ENCODE measurements around the gene ASGR2.
"Not testable (repeated sequence)": the region's sequence is repeated elsewhere in the genome, so short reads cannot be mapped to it uniquely, and the experiment has no call there.

Gene ASGR2

GRCh38 chr17:7114241-7114874 lies at the start of gene ASGR2:
TSS of gene ASGR2 (minus strand) at chr17:7114822. CDS start at chr17:7114240, 582 bp downstream.
- DNase-seq (ENCODE audit: low read depth, low spot score), result no peak
- Histone ChIP-seq H3K27me3 (ENCODE audit: control insufficient read depth, insufficient read depth, low read length) (no peaks in the 10 kb centered on the region), H3K4me3 (ENCODE audit: low read length) (no peak within 1 kb of the TSS), H3K9me3 (ENCODE audit: control insufficient read depth, insufficient read depth, low read length) (no peaks in the 10 kb centered on the region), H3K36me3 (ENCODE audit: control insufficient read depth, insufficient read depth, low read length) (no peaks in the 10 kb centered on the region; the same call in 1 of the 2 replicates), H3K4me1 (ENCODE audit: control insufficient read depth, insufficient read depth, low read length) (peaks cover 1% of the 10 kb centered on the region; the same call in 1 of the 2 replicates), H3K27ac (ENCODE audit: low read length) (no peak within 1 kb of the TSS)
- no CpG with 5 or more reads among the region's 14 CpGs for WGBS (ENCODE audit: insufficient coverage, insufficient read length)

DNA sequence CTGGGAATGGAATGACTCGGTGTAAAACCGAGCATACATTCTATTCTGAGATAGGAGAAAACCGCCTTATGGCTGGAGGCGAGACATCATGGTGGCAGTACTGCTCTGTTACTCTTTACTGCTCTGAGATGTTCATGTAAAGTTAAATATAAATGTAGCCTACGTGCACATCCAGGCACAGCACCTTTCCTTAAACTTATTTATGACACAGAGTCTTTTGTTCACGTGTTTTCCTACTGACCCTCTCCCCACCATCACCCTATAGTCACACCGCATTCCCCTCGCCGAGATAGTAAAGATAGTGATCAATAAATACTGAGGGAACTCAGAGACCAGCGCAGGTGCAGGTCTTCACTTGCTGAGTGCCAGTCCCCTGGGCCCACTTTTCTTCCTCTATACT lies 44.9 kb upstream of the ASGR2 start:
- H3K36me3 ChIP-seq (ENCODE audit: control insufficient read depth, insufficient read depth, low read length); H3K27ac ChIP-seq (ENCODE audit: low read length); H3K4me1 ChIP-seq (ENCODE audit: control insufficient read depth, insufficient read depth, low read length); DNase-seq (ENCODE audit: low read depth, low spot score); H3K4me3 ChIP-seq (ENCODE audit: low read length); H3K27me3 ChIP-seq (ENCODE audit: control insufficient read depth, insufficient read depth, low read length); H3K9me3 ChIP-seq (ENCODE audit: control insufficient read depth, insufficient read depth, low read length): not testable (repeated sequence)
- WGBS (ENCODE audit: insufficient coverage, insufficient read length), result no CpG with 5 or more reads among the region's 10 CpGs

DNA sequence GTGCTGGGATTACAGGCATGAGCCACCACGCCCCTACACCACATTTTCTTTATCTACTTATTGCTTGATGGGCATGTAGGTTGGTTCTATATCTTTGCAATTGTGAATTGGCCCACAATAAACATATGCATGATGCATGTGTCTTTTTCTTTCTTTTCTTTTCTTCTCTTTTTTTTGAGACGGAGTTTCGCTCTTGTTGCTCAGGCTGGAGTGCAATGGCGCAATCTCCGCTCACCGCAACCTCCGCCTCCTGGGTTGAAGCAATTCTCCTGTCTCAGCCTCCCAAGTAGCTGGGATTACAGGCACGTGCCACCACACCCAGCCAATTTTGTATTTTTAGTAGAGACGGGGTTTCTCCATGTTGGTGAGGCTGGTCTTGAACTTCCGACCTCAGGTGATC lies 43.8 kb upstream of the ASGR2 start:
- H3K4me3 ChIP-seq (ENCODE audit: low read length); H3K27me3 ChIP-seq (ENCODE audit: control insufficient read depth, insufficient read depth, low read length); H3K36me3 ChIP-seq (ENCODE audit: control insufficient read depth, insufficient read depth, low read length); DNase-seq (ENCODE audit: low read depth, low spot score); H3K4me1 ChIP-seq (ENCODE audit: control insufficient read depth, insufficient read depth, low read length); H3K9me3 ChIP-seq (ENCODE audit: control insufficient read depth, insufficient read depth, low read length); H3K27ac ChIP-seq (ENCODE audit: low read length): not testable (repeated sequence)
- no CpG with 5 or more reads among the region's 10 CpGs for whole genome bisulfite sequencing (ENCODE audit: insufficient coverage, insufficient read length)

DNA sequence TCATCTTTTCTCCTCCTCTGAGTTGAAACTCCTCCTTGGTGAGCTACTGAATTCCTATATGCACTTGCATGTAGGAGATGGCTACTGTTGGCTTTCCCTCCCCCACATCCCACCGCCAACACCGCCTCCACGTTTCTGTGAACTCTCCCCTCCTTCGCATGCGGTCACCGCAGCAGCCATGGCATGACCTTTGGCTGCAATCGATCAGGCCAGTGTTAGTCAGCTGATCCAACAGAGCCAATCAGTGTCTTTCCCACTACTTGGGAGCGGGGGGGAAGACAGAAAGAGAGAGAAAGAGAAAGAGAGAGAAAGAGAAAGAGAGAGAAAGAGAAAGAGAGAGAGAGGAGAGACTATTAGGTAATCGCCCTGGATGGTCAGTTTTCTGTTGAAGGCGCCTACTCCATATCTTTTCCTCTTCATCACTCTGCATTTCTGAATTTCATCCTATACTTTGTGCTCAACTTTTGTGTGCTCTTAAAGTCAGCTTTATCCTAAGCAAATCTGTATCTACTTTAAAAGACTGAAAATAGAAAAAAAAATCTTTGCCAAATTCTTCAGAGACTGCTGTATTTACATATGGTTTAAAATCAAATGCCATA lies 41.8 kb upstream of the ASGR2 start:
- no peak overlapping the region for H3K4me3 ChIP-seq (ENCODE audit: low read length)
- H3K9me3 ChIP-seq (ENCODE audit: control insufficient read depth, insufficient read depth, low read length), result no peaks in the 10 kb centered on the region
- WGBS (ENCODE audit: insufficient coverage, insufficient read length), result no CpG with 5 or more reads among the region's 10 CpGs
- no peak overlapping the region for H3K27ac ChIP-seq (ENCODE audit: low read length)
- no peaks in the 10 kb centered on the region for H3K4me1 ChIP-seq (ENCODE audit: control insufficient read depth, insufficient read depth, low read length)
- H3K36me3 ChIP-seq (ENCODE audit: control insufficient read depth, insufficient read depth, low read length), result no peaks in the 10 kb centered on the region
- H3K27me3 ChIP-seq (ENCODE audit: control insufficient read depth, insufficient read depth, low read length), result no peaks in the 10 kb centered on the region
- DNase-seq (ENCODE audit: low read depth, low spot score), result no peak

- no CpG with 5 or more reads among the region's 3 CpGs for WGBS (ENCODE audit: insufficient coverage, insufficient read length)
- H3K4me1 ChIP-seq (ENCODE audit: control insufficient read depth, insufficient read depth, low read length), result 0 out of 2 replicates have a peak, but pooled peaks cover 3% of the 10 kb centered on the region
- H3K9me3 ChIP-seq (ENCODE audit: control insufficient read depth, insufficient read depth, low read length), result no peaks in the 10 kb centered on the region
- H3K4me3 ChIP-seq (ENCODE audit: low read length), result no peak overlapping the region
- DNase-seq (ENCODE audit: low read depth, low spot score), result no peak
- no peak overlapping the region for H3K27ac ChIP-seq (ENCODE audit: low read length)
- H3K36me3 ChIP-seq (ENCODE audit: control insufficient read depth, insufficient read depth, low read length), result no peaks in the 10 kb centered on the region
- H3K27me3 ChIP-seq (ENCODE audit: control insufficient read depth, insufficient read depth, low read length), result peaks cover 1% of the 10 kb centered on the region; the same call in 1 of the 2 replicates
These were observed 33.1 kb upstream of the ASGR2 start for GRCh38 chr17:7147772-7148171.

GRCh38 chr17:7146115-7146514 lies 31.5 kb upstream of the ASGR2 start:
- H3K27ac ChIP-seq (ENCODE audit: low read length), result no peak overlapping the region
- H3K9me3 ChIP-seq (ENCODE audit: control insufficient read depth, insufficient read depth, low read length), result no peaks in the 10 kb centered on the region
- H3K36me3 ChIP-seq (ENCODE audit: control insufficient read depth, insufficient read depth, low read length), result no peaks in the 10 kb centered on the region
- H3K4me3 ChIP-seq (ENCODE audit: low read length), result no peak overlapping the region
- H3K4me1 ChIP-seq (ENCODE audit: control insufficient read depth, insufficient read depth, low read length), result 0 out of 2 replicates have a peak, but pooled peaks cover 3% of the 10 kb centered on the region
- DNase-seq (ENCODE audit: low read depth, low spot score), result no peak
- WGBS (ENCODE audit: insufficient coverage, insufficient read length), result no CpG with 5 or more reads among the region's 6 CpGs
- peaks cover 1% of the 10 kb centered on the region; the same call in 1 of the 2 replicates for H3K27me3 ChIP-seq (ENCODE audit: control insufficient read depth, insufficient read depth, low read length)

- H3K4me1 ChIP-seq (ENCODE audit: control insufficient read depth, insufficient read depth, low read length), result peaks cover 4% of the 10 kb centered on the region; the same call in 1 of the 2 replicates
- H3K27me3 ChIP-seq (ENCODE audit: control insufficient read depth, insufficient read depth, low read length), result peaks cover 1% of the 10 kb centered on the region; the same call in 1 of the 2 replicates
- no peak for DNase-seq (ENCODE audit: low read depth, low spot score)
- no CpG with 5 or more reads among the region's 11 CpGs for WGBS (ENCODE audit: insufficient coverage, insufficient read length)
- H3K9me3 ChIP-seq (ENCODE audit: control insufficient read depth, insufficient read depth, low read length), result no peaks in the 10 kb centered on the region
- no peak overlapping the region for H3K4me3 ChIP-seq (ENCODE audit: low read length)
- H3K27ac ChIP-seq (ENCODE audit: low read length), result no peak overlapping the region
- no peaks in the 10 kb centered on the region for H3K36me3 ChIP-seq (ENCODE audit: control insufficient read depth, insufficient read depth, low read length)
These were observed 29.6 kb upstream of the ASGR2 start for GRCh38 chr17:7144213-7144612.

DNA sequence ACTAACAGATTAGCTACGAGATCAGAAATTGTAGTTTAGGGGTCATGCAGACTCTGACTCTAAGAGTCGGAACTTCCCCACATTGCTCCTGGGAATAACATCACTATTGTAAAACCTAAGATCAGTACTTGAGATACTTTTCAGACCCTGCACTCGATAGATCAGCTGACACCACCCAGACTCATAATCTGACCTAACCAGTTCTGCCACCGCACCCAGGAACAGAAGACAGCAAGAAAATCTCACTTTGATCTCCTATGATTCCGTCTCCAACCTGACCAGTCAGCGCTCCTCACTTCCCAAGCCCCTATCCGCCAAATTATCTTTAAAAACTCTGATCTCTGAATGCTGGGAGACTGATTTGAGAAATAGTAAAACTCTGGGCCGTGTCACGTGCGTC lies 27.2 kb upstream of the ASGR2 start:
- Histone ChIP-seq H3K9me3 (ENCODE audit: control insufficient read depth, insufficient read depth, low read length) (no peaks in the 10 kb centered on the region), H3K4me3 (ENCODE audit: low read length) (no peak overlapping the region), H3K27me3 (ENCODE audit: control insufficient read depth, insufficient read depth, low read length) (no peaks in the 10 kb centered on the region), H3K27ac (ENCODE audit: low read length) (no peak overlapping the region), H3K4me1 (ENCODE audit: control insufficient read depth, insufficient read depth, low read length) (peaks cover 4% of the 10 kb centered on the region; the same call in 1 of the 2 replicates), H3K36me3 (ENCODE audit: control insufficient read depth, insufficient read depth, low read length) (no peaks in the 10 kb centered on the region)
- no CpG with 5 or more reads among the region's 10 CpGs for WGBS (ENCODE audit: insufficient coverage, insufficient read length)
- DNase-seq (ENCODE audit: low read depth, low spot score), result no peak

GRCh38 chr17:7139400-7139799 lies 24.8 kb upstream of the ASGR2 start:
- H3K9me3 ChIP-seq (ENCODE audit: control insufficient read depth, insufficient read depth, low read length), result no peaks in the 10 kb centered on the region
- no peak for DNase-seq (ENCODE audit: low read depth, low spot score)
- no peaks in the 10 kb centered on the region for H3K36me3 ChIP-seq (ENCODE audit: control insufficient read depth, insufficient read depth, low read length)
- H3K4me1 ChIP-seq (ENCODE audit: control insufficient read depth, insufficient read depth, low read length), result peaks cover 1% of the 10 kb centered on the region; the same call in 1 of the 2 replicates
- H3K27ac ChIP-seq (ENCODE audit: low read length), result no peak overlapping the region
- WGBS (ENCODE audit: insufficient coverage, insufficient read length), result no CpG with 5 or more reads among the region's 10 CpGs
- H3K4me3 ChIP-seq (ENCODE audit: low read length), result no peak overlapping the region
- H3K27me3 ChIP-seq (ENCODE audit: control insufficient read depth, insufficient read depth, low read length), result no peaks in the 10 kb centered on the region

DNA sequence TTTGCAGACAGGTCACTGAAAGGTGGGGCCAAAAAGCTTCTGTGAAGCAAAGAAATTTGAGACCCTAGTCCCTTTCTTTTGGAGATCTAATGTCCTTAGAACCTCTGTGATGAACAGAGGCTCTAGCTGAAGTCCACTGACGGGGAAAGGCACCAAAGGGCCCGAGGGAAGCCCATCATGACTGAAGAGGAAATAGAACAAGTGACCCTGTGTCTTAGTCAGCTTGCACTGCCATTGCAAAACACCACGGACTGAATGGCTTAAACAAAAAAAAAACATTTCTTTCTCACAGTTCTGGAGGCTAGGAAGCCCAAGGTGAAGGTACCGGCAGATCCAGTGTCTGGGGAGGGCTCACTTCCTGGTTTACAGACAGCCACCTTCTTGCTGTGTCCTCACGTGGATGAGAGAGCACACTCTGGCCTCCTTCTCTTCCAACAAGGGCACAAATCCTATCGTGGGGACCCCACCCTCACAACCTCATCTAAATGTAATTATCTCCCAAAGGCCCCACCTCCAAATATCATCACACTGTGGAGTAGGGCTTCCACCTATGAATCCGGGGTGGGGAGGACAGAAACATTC lies 24.3 kb upstream of the ASGR2 start:
- Histone ChIP-seq H3K9me3 (ENCODE audit: control insufficient read depth, insufficient read depth, low read length) (no peaks in the 10 kb centered on the region), H3K27ac (ENCODE audit: low read length) (no peak overlapping the region), H3K27me3 (ENCODE audit: control insufficient read depth, insufficient read depth, low read length) (no peaks in the 10 kb centered on the region), H3K4me3 (ENCODE audit: low read length) (no peak overlapping the region), H3K36me3 (ENCODE audit: control insufficient read depth, insufficient read depth, low read length) (no peaks in the 10 kb centered on the region), H3K4me1 (ENCODE audit: control insufficient read depth, insufficient read depth, low read length) (peaks cover 1% of the 10 kb centered on the region; the same call in 1 of the 2 replicates)
- no CpG with 5 or more reads among the region's 7 CpGs for WGBS (ENCODE audit: insufficient coverage, insufficient read length)
- no peak for DNase-seq (ENCODE audit: low read depth, low spot score)
